GM12801 (cell line): Measurements from ENCODE around the gene FBXL17.

Experiments
- CTCF ChIP-seq: IDR thresholded peaks from one replicate; pipeline ENCODE4 v1.5.1; 2011; ENCODE audit warnings: control low read depth; ENCODE audit not compliant: insufficient read length; ENCODE audit errors: extremely low read depth

FBXL17 gene

DNA sequence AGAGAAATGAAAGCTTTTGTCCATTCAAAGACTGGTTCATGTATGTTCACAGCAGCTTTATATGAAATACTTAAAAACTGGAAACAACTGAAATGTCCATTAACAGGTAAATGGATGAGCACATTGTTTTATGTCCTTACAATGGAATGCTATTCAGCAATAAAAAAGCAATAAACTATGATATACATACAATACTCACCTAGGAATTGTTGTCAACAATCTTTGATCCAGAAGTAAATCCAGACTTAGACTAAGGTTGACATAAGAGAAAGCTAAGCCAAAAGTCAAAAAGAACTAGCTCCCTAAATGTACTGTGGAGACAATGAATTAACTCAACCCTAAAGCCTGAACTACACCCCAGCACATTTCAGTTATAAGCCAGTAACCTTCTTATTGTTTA, 54.9 kb downstream of the FBXL17 start:
- TF ChIP-seq CTCF, result no peak

DNA sequence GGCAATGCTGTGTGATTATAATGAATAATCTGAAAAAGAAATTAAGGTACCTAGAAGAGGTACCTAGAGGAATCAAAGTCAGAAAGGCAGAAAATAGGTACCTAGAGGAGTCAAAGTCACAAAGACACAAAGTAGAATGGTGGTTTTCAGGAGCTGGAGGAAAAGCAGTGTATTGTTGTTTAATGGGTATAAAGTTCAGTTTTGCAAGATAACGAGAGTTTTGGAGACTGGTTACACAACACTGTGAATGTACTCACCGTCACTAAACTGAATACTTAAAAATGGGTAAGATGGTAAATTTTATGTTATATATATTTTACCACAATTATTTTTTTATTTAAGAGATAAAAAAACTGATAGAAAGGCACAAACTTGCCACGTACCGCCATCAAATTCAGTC, 57.0 kb downstream of the FBXL17 start:
- no peak for TF ChIP-seq CTCF

- no peak for TF ChIP-seq CTCF
Measured at GRCh38 chr5:108321341-108321740, 60.6 kb downstream of the FBXL17 start.

- no peak for TF ChIP-seq CTCF
Measured at GRCh38 chr5:108320231-108320630, 61.7 kb downstream of the FBXL17 start.

DNA sequence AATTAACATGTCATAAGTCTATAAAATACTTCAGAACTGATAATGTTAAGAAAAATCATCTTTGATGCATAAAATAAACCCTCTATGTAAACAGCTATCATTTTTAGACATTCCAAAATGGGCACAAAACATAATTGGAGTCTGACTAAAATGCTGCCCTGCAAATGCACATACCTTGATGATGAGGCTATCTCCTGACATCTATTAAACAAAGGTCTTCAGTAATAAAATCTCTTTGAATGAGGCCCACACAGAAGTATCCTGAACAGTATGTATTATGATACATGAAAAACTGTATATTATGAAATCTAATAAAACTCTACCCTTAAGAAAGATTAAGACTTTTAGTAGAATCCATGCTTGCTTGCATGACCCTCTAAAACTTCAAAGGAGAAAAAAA, 66.1 kb downstream of the FBXL17 start:
- no peak for TF ChIP-seq CTCF

DNA sequence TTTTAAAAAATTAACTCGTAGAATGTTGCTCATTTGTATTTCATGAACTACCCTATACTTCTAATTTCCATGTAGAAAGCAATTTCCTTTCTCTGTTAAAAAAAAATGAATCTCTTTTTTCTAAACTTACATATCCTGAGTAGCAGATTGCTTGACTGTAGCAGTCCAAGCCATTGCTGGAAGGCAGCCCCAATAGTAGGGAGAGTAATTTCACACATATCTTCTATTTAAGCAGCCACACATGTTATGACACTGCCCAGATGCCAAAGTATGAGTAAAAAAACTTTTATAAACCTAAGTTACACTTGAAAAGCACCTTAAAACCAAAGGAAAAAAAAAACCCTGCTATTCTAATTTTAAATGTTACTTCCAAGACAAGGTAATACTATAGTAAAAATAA, 69.6 kb downstream of the FBXL17 start:
- no peak for TF ChIP-seq CTCF

GRCh38 chr5:108311682-108312081, 70.2 kb downstream of the FBXL17 start:
- TF ChIP-seq CTCF, result no peak

- TF ChIP-seq CTCF, result no peak
Measured at GRCh38 chr5:108303611-108304010, 78.3 kb downstream of the FBXL17 start.
